AG20443 (cell line): ENCODE measurements around the gene APOLD1.
A peak's percentile ranks its signal among the peaks of the same experiment; 100 is the strongest.
"Not testable (repeated sequence)": the region's sequence is repeated elsewhere in the genome, so short reads cannot be mapped to it uniquely, and the experiment has no call there.

Experiments
- DNase-seq: peaks from one replicate; pipeline ENCODE4 v3.0.0; 2012; ENCODE audit warnings: low spot score, mixed read lengths

The APOLD1 gene

GRCh38 chr12:12807970-12808702 is 22.7 kb downstream of the APOLD1 start:
- DNase-seq: no peak

GRCh38 chr12:12810553-12811021 is 25.1 kb downstream of the APOLD1 start:
- no peak for DNase-seq

- no peak for DNase-seq
These were observed 25.9 kb downstream of the APOLD1 start for GRCh38 chr12:12811343-12811742.

- no peak for DNase-seq
These were observed 26.7 kb downstream of the APOLD1 start for GRCh38 chr12:12812174-12812573.

- no peak for DNase-seq
These were observed 27.2 kb downstream of the APOLD1 start for GRCh38 chr12:12812618-12813119.

- DNase-seq: peak; percentile 94
These were observed 28.0 kb downstream of the APOLD1 start, which contains the start of gene DDX47 for GRCh38 chr12:12813120-12814101. DDX47 (plus strand) TSS chr12:12813346; CDS start chr12:12813368, 22 bp downstream.

GRCh38 chr12:12817616-12818015 is 32.2 kb downstream of the APOLD1 start:
- no peak for DNase-seq

GRCh38 chr12:12818701-12819100 is 33.2 kb downstream of the APOLD1 start:
- no peak for DNase-seq

GRCh38 chr12:12819221-12819620 is 33.8 kb downstream of the APOLD1 start:
- DNase-seq: no peak

GRCh38 chr12:12819752-12820311 is 34.4 kb downstream of the APOLD1 start:
- DNase-seq: peak; percentile 84

GRCh38 chr12:12820376-12820775 is 34.9 kb downstream of the APOLD1 start:
- not testable (repeated sequence) for DNase-seq

- no peak for DNase-seq
These were observed 36.5 kb downstream of the APOLD1 start for GRCh38 chr12:12821975-12822374.

GRCh38 chr12:12822886-12823285 is 37.4 kb downstream of the APOLD1 start:
- no peak for DNase-seq

GRCh38 chr12:12823300-12823699 is 37.8 kb downstream of the APOLD1 start:
- DNase-seq: peak; percentile 46

- no peak for DNase-seq
These were observed 38.4 kb downstream of the APOLD1 start for GRCh38 chr12:12823811-12824210.

GRCh38 chr12:12835378-12836146 is 50.1 kb downstream of the APOLD1 start:
- DNase-seq: no peak

- no peak for DNase-seq
These were observed 51.1 kb downstream of the APOLD1 start for GRCh38 chr12:12836571-12836970.

- DNase-seq: peak; percentile 87
These were observed 51.8 kb downstream of the APOLD1 start for GRCh38 chr12:12837025-12837812.

- DNase-seq: no peak
These were observed 52.3 kb downstream of the APOLD1 start for GRCh38 chr12:12837813-12838153.

GRCh38 chr12:12839003-12839395 is 53.5 kb downstream of the APOLD1 start:
- no peak for DNase-seq

- not testable (repeated sequence) for DNase-seq
These were observed 54.0 kb downstream of the APOLD1 start for GRCh38 chr12:12839439-12839838.
